ENCODE measurements around the gene TRIM3. TPM values are rescaled to one million over a fixed set of nuclear protein-coding genes. Genes with fewer than 3 reads are reported as not detected.

The TRIM3 gene
- total and polyA plus RNA-seq, 5 experiments from 2014 or later, result 1.2 to 25.9 (median 2.4) TPM

DNA sequence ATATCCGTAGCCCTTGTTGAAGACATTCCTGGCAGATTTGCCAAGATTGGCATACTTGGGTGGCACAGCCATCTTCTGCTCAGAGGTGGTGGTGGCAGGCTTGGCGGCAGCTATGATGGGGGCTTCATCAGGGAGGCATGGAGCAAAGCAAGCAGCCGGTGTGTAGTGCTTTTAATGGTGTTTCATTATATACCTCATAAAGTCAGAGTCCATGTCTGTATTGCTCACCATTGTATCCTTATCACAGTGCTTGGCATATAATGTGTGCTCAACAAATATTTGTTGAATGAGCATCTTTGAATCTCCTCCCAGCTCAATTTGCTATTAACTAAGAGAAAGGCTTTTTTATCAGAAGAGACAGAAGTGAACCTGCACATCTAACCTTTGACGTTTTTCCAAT, 15.6 kb upstream of the TRIM3 start:
- POLR2A ChIA-PET, result no interaction called here
- H3K27ac Mint-ChIP-seq, result peak overlapping the region in 6 of 10 donors; percentile 5 to 78 (median 28)
- no peaks in the 10 kb centered on the region for H3K9me3 Mint-ChIP-seq
- DNase-seq (no peak), ATAC-seq (no peak)
- H3K36me3 Mint-ChIP-seq, result peaks cover 0 to 54% (median 4%) of the 10 kb centered on the region in 3 donors
- H3K4me3 Mint-ChIP-seq, result no peak overlapping the region
- peaks cover 5 to 26% (median 8%) of the 10 kb centered on the region in 4 donors for H3K4me1 Mint-ChIP-seq
- H3K27me3 Mint-ChIP-seq, result no peaks in the 10 kb centered on the region

- Mint-ChIP-seq H3K9me3 (no peaks in the 10 kb centered on the region), H3K27ac (peak overlapping the region in 4 of 10 donors; percentile 35 to 78 (median 60)), H3K27me3 (no peaks in the 10 kb centered on the region), H3K4me3 (no peak overlapping the region), H3K36me3 (peaks cover 0 to 51% (median 4%) of the 10 kb centered on the region in 3 donors), H3K4me1 (peaks cover 5 to 25% (median 8%) of the 10 kb centered on the region in 4 donors)
- DNase-seq (no peak), ATAC-seq (no peak)
- POLR2A ChIA-PET, result interaction anchor here (0.6 to 1.3 kb wide), 2 partner anchors 11 to 13 kb away, joined by 3 read pairs; no protein-coding TSS in a partner anchor
These were observed 15.1 kb upstream of the TRIM3 start for GRCh38 chr11:6488821-6489220.

DNA sequence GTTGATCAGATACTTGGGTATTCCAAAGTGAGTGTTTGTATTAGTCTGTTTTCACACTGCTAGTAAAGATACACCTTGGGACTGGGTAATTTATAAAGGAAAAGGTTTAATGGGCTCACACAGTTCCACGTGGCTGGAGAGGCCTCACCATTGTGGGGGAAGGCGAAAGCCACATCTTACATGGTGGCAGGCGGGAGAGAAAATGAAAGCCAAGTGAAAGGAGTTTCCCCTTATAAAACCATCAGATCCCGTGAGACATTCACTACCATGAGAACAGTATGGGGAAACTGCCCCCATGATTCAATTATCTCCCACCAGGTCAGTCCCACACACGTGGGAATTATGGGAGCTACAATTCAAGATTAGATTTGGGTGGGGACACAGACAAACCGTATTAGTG, 14.6 kb upstream of the TRIM3 start:
- Mint-ChIP-seq H3K36me3 (peaks cover 0 to 46% (median 4%) of the 10 kb centered on the region in 3 donors), H3K4me1 (peaks cover 6 to 23% (median 9%) of the 10 kb centered on the region in 4 donors), H3K9me3 (no peaks in the 10 kb centered on the region), H3K27ac (peak overlapping the region in 6 of 10 donors; percentile 30 to 65 (median 52)), H3K27me3 (no peaks in the 10 kb centered on the region), H3K4me3 (no peak overlapping the region)
- DNase-seq (no peak), ATAC-seq (no peak)
- POLR2A ChIA-PET, result interaction anchor here (0.6 to 1.3 kb wide), 2 partner anchors 11 to 12 kb away, joined by 3 read pairs; no protein-coding TSS in a partner anchor

GRCh38 chr11:6486938-6487337, 13.2 kb upstream of the TRIM3 start:
- H3K9me3 Mint-ChIP-seq, result no peaks in the 10 kb centered on the region
- ATAC-seq (no peak), DNase-seq (no peak)
- H3K27me3 Mint-ChIP-seq, result no peaks in the 10 kb centered on the region
- no peak overlapping the region for H3K4me3 Mint-ChIP-seq
- no peak overlapping the region for H3K27ac Mint-ChIP-seq
- POLR2A ChIA-PET, result no interaction called here
- peaks cover 0 to 34% (median 4%) of the 10 kb centered on the region in 3 donors for H3K36me3 Mint-ChIP-seq
- H3K4me1 Mint-ChIP-seq, result peaks cover 15 to 33% (median 20%) of the 10 kb centered on the region in 4 donors

GRCh38 chr11:6486256-6486655, 12.5 kb upstream of the TRIM3 start:
- POLR2A ChIA-PET, result no interaction called here
- Mint-ChIP-seq H3K27me3 (no peaks in the 10 kb centered on the region), H3K9me3 (no peaks in the 10 kb centered on the region), H3K36me3 (peaks cover 0 to 27% (median 4%) of the 10 kb centered on the region in 3 donors), H3K27ac (no peak overlapping the region), H3K4me1 (peaks cover 15 to 34% (median 22%) of the 10 kb centered on the region in 4 donors), H3K4me3 (no peak overlapping the region)
- no peak for DNase-seq
- ATAC-seq, result no peak

- no peak for ATAC-seq
- Mint-ChIP-seq H3K9me3 (no peaks in the 10 kb centered on the region), H3K4me1 (peaks cover 20 to 40% (median 28%) of the 10 kb centered on the region in 4 donors), H3K27ac (no peak overlapping the region), H3K4me3 (no peak overlapping the region), H3K27me3 (no peaks in the 10 kb centered on the region), H3K36me3 (peaks cover 0 to 21% (median 4%) of the 10 kb centered on the region in 3 donors)
- POLR2A ChIA-PET, result no interaction called here
- no peak for DNase-seq
These were observed 11.9 kb upstream of the TRIM3 start for GRCh38 chr11:6485661-6486060.

DNA sequence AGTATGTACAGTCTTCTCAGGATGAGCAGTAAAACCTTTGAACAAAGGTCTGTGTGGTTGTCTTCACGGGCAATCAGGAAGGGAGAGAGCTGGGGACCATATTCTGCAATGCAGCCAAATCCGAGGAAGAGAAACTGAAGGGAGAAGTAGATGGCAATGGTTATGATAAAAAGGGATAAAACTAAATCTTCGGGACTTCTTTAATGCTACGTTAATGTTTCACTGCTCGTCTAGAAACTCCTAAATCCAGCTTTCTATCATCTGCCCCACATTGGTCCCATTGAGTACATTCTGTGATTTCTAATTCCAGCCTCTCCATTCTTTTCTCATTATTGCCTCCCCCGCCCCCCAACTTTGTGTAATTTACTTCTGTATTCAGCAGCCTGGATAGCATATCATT, 9.3 kb upstream of the TRIM3 start:
- peaks cover 26 to 48% (median 43%) of the 10 kb centered on the region in 4 donors for H3K4me1 Mint-ChIP-seq
- ATAC-seq (no peak), DNase-seq (no peak)
- H3K27ac Mint-ChIP-seq, result peak overlapping the region; percentile 80 to 99 (median 99)
- no peaks in the 10 kb centered on the region for H3K9me3 Mint-ChIP-seq
- H3K36me3 Mint-ChIP-seq, result peaks cover 0 to 6% (median 0%) of the 10 kb centered on the region in 3 donors
- POLR2A ChIA-PET, result interaction anchor here (1.5 kb wide), 1 partner anchor 93 kb away, joined by 3 read pairs; the partner anchor contains the start of gene SMPD1
- H3K27me3 Mint-ChIP-seq, result no peaks in the 10 kb centered on the region
- H3K4me3 Mint-ChIP-seq, result peak overlapping the region; percentile 66 to 99 (median 96)

DNA sequence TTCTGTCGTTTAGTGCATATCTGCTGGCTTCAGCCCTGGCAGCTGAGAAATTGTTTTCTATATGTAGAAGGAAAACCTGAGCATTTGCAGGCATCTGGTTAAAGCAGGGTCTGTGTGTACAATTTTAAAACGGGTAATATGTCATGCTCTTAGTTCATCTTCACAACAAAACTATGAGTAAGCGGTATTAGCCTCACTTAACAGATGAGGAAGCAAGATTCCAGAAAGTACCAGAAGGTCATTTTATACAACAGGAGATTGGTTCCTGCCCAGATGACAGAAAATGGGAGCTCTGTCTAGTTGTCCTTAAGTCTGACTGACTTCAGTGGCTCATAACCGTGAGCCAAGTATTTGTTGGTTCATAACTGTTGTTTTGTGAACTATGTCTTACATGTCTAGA, 8.7 kb upstream of the TRIM3 start:
- POLR2A ChIA-PET, result interaction anchor here (0.9 to 2.1 kb wide), 16 partner anchors 9 to 264 kb away, joined by 3 to 22 read pairs (median 8); partner anchors contain the start of genes APBB1, ILK, MRPL17 and RRP8
- ATAC-seq (no peak), DNase-seq (no peak)
- no peaks in the 10 kb centered on the region for H3K9me3 Mint-ChIP-seq
- H3K27ac Mint-ChIP-seq, result peak overlapping the region; percentile 80 to 99 (median 99)
- H3K36me3 Mint-ChIP-seq, result peaks cover 0 to 12% (median 0%) of the 10 kb centered on the region in 3 donors
- H3K4me1 Mint-ChIP-seq, result peaks cover 26 to 46% (median 43%) of the 10 kb centered on the region in 4 donors
- no peaks in the 10 kb centered on the region for H3K27me3 Mint-ChIP-seq
- peak overlapping the region; percentile 66 to 99 (median 96) for H3K4me3 Mint-ChIP-seq

- ATAC-seq (peak in 1 of 2 donors; percentile 1), DNase-seq (no peak)
- H3K4me3 Mint-ChIP-seq, result peak overlapping the region; percentile 93 to 99 (median 96)
- no peaks in the 10 kb centered on the region for H3K9me3 Mint-ChIP-seq
- H3K27me3 Mint-ChIP-seq, result no peaks in the 10 kb centered on the region
- POLR2A ChIA-PET, result interaction anchor here (0.6 to 2.1 kb wide), 24 partner anchors 9 to 265 kb away, joined by 3 to 22 read pairs (median 5); partner anchors contain the start of genes APBB1, ILK, MRPL17 and RRP8
- peak overlapping the region; percentile 96 to 99 (median 99) for H3K27ac Mint-ChIP-seq
- H3K36me3 Mint-ChIP-seq, result peaks cover 0 to 16% (median 0%) of the 10 kb centered on the region in 3 donors
- peaks cover 26 to 46% (median 43%) of the 10 kb centered on the region in 4 donors for H3K4me1 Mint-ChIP-seq
These were observed 8.2 kb upstream of the TRIM3 start for GRCh38 chr11:6481924-6482275.

GRCh38 chr11:6481012-6481923, 7.5 kb upstream of the TRIM3 start, which contains the start of the genes ARFIP2 and TIMM10B:
TSS of gene ARFIP2 (minus strand) at chr11:6481331. CDS start at chr11:6480421, 910 bp downstream.
TSS of gene TIMM10B (plus strand) at chr11:6481501. CDS start at chr11:6481517, 16 bp downstream.
- Mint-ChIP-seq H3K36me3 (peaks cover 0 to 19% (median 0%) of the 10 kb centered on the region in 3 donors), H3K27me3 (no peaks in the 10 kb centered on the region), H3K27ac (peak within 1 kb of the TSS; percentile 96 to 99 (median 99)), H3K9me3 (no peaks in the 10 kb centered on the region), H3K4me3 (peak within 1 kb of the TSS; percentile 93 to 99 (median 96)), H3K4me1 (peaks cover 26 to 46% (median 43%) of the 10 kb centered on the region in 4 donors)
- ATAC-seq (peak; percentile 95 to 96), DNase-seq (peak; percentile 87 to 98 (median 96))
- POLR2A ChIA-PET, result interaction anchor here (0.6 to 2.1 kb wide), 25 partner anchors 8 to 266 kb away, joined by 3 to 22 read pairs (median 5); partner anchors contain the start of genes APBB1, ILK, MRPL17 and RRP8

GRCh38 chr11:6480299-6480914, 6.7 kb upstream of the TRIM3 start:
- no peak for ATAC-seq
- Mint-ChIP-seq H3K9me3 (no peaks in the 10 kb centered on the region), H3K4me1 (peaks cover 28 to 46% (median 43%) of the 10 kb centered on the region in 4 donors), H3K36me3 (peaks cover 0 to 19% (median 0%) of the 10 kb centered on the region in 3 donors), H3K27ac (peak overlapping the region; percentile 96 to 99 (median 99)), H3K4me3 (peak overlapping the region; percentile 93 to 99 (median 96)), H3K27me3 (no peaks in the 10 kb centered on the region)
- DNase-seq, result no peak
- POLR2A ChIA-PET, result interaction anchor here (2.0 to 2.1 kb wide), 2 partner anchors 77 to 123 kb away, joined by 15 to 22 read pairs; partner anchors contain the start of genes ILK and RRP8

DNA sequence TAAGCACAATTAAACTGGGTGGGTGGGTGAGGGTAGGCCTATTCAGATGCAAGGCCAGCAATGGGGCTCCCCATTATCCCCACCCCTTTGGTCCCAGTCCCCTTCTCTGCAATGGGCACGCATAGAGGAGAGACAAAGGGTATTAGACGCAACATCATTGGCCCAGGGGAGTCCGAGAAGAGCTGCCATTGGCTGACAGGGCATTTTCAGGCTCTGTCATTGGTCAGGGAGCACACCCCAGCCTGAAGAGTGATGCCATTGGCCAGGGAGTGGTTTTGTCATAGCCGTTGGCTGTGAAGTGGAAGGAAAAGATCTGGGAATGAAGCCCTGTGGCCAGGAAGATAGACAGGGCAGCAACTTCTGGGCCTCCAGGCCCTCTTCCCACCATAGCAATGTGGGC, 2.8 kb upstream of the TRIM3 start:
- no peaks in the 10 kb centered on the region for H3K27me3 Mint-ChIP-seq
- DNase-seq, result no peak
- H3K27ac Mint-ChIP-seq, result peak overlapping the region in 3 of 10 donors; percentile 16 to 84 (median 81)
- no peaks in the 10 kb centered on the region for H3K9me3 Mint-ChIP-seq
- peak overlapping the region in 1 of 10 donors; percentile 38 for H3K4me3 Mint-ChIP-seq
- ATAC-seq, result no peak
- H3K36me3 Mint-ChIP-seq, result peaks cover 0 to 19% (median 0%) of the 10 kb centered on the region in 3 donors
- H3K4me1 Mint-ChIP-seq, result peaks cover 27 to 49% (median 40%) of the 10 kb centered on the region in 4 donors
- POLR2A ChIA-PET, result interaction anchor here (0.9 kb wide), 1 partner anchor 12 kb away, joined by 3 read pairs; no protein-coding TSS in a partner anchor
